C1 segment of cervical spinal cord (tissue), 14 donors: ENCODE measurements around the gene GAGE12D.
"Not testable (repeated sequence)": the region's sequence is repeated elsewhere in the genome, so short reads cannot be mapped to it uniquely, and the experiment has no call there.

ENCODE experiments used
- DNase-seq, 14 donors: peaks; one replicate each; lab custom pipeline; 2025; lab: John Stamatoyannopoulos, UW

The GAGE12D gene

GRCh38 chrX:49541433-49541832 is at the start of gene GAGE12D:
TSS of gene GAGE12D (plus strand) at chrX:49541733. CDS start at chrX:49542888, 1,155 bp downstream.
- not testable (repeated sequence) for DNase-seq

- DNase-seq = not testable (repeated sequence)
Observed at GRCh38 chrX:49531877-49532276, 9.7 kb upstream of the GAGE12D start, which contains the start of gene GAGE12C. TSS of gene GAGE12C (plus strand) at chrX:49532177. CDS start at chrX:49533332, 1,155 bp downstream.

GRCh38 chrX:49550989-49551388 is 9.5 kb downstream of the GAGE12D start, which contains the start of gene GAGE12E:
TSS of gene GAGE12E (plus strand) at chrX:49551289. CDS start at chrX:49552444, 1,155 bp downstream.
- DNase-seq = not testable (repeated sequence)

GRCh38 chrX:49560542-49560941 is 19.0 kb downstream of the GAGE12D start, which contains the start of gene GAGE12F:
TSS of gene GAGE12F (plus strand) at chrX:49560842. CDS start at chrX:49561997, 1,155 bp downstream.
- DNase-seq = not testable (repeated sequence)

GRCh38 chrX:49568728-49569127 is 27.2 kb downstream of the GAGE12D start:
- DNase-seq = not testable (repeated sequence)

GRCh38 chrX:49569152-49569551 is 27.6 kb downstream of the GAGE12D start:
- DNase-seq = not testable (repeated sequence)

GRCh38 chrX:49570100-49570499 is 28.6 kb downstream of the GAGE12D start, which contains the start of gene GAGE12G:
TSS of gene GAGE12G (plus strand) at chrX:49570400. CDS start at chrX:49571555, 1,155 bp downstream.
- DNase-seq = not testable (repeated sequence)

- not testable (repeated sequence) for DNase-seq
Observed at GRCh38 chrX:49579649-49580048, 38.1 kb downstream of the GAGE12D start, which contains the start of gene GAGE12H. TSS of gene GAGE12H (plus strand) at chrX:49579949. CDS start at chrX:49581104, 1,155 bp downstream.

- not testable (repeated sequence) for DNase-seq
Observed at GRCh38 chrX:49589196-49589595, 47.7 kb downstream of the GAGE12D start, which contains the start of gene GAGE2A. TSS of gene GAGE2A (plus strand) at chrX:49589496. CDS start at chrX:49590651, 1,155 bp downstream.

GRCh38 chrX:49589769-49590478 is 48.4 kb downstream of the GAGE12D start:
- DNase-seq = not testable (repeated sequence)

GRCh38 chrX:49590488-49590887 is 49.0 kb downstream of the GAGE12D start:
- DNase-seq = not testable (repeated sequence)
